ENCODE results near the gene MAPK7.

The MAPK7 gene

DNA sequence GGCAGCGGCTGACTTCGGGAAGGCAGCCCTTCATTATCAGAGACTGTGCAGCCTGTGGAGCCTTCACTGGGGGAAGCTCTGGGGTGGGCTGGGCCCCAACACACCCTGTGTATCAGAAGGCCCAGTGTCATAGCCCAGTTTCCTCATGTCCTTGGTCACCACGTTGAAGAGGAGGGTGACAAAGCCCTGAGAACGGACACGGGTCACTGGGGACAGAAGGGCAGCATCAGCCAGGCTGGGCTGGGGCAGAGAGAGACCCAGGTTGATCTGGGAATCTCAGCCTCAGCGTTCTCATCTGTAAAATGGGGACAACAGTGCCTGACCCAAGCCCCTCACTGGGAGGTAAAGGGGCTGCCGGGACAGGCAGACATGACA is 35.1 kb upstream of the MAPK7 start:
- TF ChIP-seq, protein P1, sequence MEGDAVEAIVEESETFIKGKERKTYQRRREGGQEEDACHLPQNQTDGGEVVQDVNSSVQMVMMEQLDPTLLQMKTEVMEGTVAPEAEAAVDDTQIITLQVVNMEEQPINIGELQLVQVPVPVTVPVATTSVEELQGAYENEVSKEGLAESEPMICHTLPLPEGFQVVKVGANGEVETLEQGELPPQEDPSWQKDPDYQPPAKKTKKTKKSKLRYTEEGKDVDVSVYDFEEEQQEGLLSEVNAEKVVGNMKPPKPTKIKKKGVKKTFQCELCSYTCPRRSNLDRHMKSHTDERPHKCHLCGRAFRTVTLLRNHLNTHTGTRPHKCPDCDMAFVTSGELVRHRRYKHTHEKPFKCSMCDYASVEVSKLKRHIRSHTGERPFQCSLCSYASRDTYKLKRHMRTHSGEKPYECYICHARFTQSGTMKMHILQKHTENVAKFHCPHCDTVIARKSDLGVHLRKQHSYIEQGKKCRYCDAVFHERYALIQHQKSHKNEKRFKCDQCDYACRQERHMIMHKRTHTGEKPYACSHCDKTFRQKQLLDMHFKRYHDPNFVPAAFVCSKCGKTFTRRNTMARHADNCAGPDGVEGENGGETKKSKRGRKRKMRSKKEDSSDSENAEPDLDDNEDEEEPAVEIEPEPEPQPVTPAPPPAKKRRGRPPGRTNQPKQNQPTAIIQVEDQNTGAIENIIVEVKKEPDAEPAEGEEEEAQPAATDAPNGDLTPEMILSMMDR (IDR thresholded peaks at IDR 0.05; ENCODE audit: control insufficient read depth, insufficient read depth, low read depth, low read length, missing control alignments), result no peak
- DNase-seq (ENCODE audit: low read depth), result no peak
- H3K4me3 ChIP-seq (ENCODE audit: control insufficient read depth, low read depth, low read length), result no peak overlapping the region

DNA sequence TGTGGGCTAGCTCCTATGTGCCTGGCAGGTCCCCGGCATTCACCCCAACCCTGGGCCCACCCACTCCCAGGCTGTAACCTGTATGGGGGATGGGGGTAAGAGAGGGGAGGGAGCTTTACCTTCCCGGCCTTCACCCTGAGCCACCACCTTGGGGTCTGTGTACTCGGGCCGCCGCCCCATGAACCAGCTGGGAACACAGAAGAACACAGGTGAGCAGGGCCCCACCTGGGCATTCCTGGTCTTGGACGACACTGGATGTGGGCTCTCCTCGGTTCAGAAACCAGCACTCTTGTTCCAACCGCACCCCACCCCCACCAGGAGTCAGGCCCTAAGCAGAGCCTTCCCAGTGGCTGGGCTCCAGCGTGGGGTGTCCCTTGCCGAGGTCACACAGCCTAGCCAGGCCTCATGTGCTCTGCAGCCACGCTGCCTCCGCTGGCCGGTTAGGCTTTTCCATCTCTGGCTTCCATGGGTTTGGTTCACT is 34.6 kb upstream of the MAPK7 start:
- no peak overlapping the region for H3K4me3 ChIP-seq (ENCODE audit: control insufficient read depth, low read depth, low read length)
- TF ChIP-seq, protein P1 (IDR thresholded peaks at IDR 0.05; ENCODE audit: control insufficient read depth, insufficient read depth, low read depth, low read length, missing control alignments), result no peak
- no peak for DNase-seq (ENCODE audit: low read depth)

DNA sequence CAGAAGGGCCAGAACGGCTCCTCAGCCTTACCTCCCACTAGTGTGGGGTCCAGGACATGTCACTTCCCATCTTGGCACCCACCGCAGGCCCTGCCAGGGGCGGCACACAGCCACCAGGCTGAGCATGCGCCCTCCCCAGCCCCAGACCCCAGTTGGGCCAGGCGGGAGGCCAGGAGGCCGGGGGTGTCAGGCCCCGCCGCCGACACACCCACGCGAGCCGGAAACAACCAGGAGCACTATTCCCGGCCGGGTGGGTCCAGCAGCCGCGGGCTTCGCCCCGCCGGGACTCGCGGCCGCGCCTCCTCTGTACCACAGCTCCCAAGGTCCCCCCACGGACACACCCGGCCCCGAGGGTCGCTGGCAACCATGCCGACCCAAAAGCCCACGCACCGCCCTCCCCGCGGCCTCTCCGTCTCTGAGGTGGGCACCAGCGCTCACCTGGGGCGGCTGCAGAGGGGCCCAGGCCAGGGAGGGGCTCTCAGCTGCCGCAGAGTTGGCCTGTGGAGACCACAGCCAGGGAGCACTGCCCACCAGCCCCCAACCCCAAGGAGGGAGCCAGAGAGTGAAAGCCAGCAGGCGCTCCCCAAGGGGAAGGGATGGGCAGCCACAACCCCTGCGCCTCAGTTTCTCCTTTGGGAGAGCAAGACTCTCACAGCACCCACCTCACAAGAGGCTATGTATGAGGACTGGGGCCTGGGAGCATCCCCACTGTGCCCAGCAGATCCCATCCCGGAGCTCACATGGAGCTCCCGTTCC is 33.8 kb upstream of the MAPK7 start:
- H3K4me3 ChIP-seq (ENCODE audit: control insufficient read depth, low read depth, low read length), result no peak overlapping the region
- TF ChIP-seq, protein P1 (IDR thresholded peaks at IDR 0.05; ENCODE audit: control insufficient read depth, insufficient read depth, low read depth, low read length, missing control alignments), result no peak
- no peak for DNase-seq (ENCODE audit: low read depth)

DNA sequence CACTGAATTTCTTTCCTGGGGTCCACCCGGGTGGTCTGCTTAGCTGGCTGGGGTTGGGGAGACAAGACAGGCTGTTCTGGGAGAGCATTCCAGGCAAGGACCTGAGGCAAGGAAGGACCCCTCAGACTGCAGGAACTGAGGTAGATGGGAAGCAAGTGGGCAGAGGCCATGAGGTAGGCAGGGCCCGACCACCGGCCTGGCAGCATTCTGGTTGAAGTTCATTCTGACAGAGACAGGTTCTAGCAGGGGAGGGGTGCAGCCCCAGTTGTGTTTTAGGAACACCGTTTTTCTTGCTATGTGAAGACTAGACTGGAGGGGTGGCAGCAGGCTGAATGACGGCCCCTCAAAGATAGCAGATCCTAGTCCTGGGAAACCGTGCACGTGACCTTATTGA is 33.2 kb upstream of the MAPK7 start:
- TF ChIP-seq, protein P1 (IDR thresholded peaks at IDR 0.05; ENCODE audit: control insufficient read depth, insufficient read depth, low read depth, low read length, missing control alignments), result no peak
- DNase-seq (ENCODE audit: low read depth), result no peak
- no peak overlapping the region for H3K4me3 ChIP-seq (ENCODE audit: control insufficient read depth, low read depth, low read length)

DNA sequence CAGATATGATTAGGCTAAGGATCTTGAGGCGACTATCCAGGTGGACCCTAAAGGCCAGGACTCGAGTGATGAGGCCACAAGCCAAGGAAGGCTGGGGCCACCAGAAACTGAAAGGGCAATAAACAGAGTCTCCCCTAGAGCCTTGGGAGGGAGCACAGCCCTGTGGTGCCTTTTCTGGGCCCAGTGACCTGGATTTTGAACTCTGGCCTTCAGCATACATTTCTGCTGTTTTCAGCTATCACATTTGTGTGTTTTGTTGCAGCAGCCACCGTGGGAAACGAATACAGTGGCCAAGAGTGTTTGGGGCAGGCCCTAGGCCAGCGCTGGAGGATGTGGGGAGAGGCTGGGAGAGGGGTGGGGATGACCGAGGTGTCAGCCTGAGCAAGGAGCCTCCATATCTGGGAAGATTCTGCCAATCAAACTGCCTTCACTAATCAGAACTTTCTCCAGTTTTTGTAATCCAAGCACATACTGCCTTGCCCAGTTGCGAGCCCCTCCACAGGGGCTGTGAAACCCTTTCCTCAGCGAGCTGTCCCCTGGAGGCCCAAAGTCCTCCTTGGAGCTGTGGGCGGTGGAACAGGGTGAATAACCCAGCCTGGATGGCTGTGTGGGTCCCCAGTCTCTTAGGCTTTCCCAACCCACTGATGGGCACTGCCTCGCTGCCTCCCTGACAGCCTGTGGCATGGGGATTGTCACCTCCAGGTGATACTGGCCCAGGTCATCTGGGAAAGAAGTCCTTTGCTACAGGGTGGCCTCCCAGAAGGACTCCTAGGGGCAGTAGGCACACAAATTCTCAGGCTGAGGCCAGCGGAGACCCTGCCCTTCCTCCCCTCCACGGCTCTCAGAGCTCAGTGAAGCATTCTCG is 32.6 kb upstream of the MAPK7 start:
- TF ChIP-seq, protein P1 (IDR thresholded peaks at IDR 0.05; ENCODE audit: control insufficient read depth, insufficient read depth, low read depth, low read length, missing control alignments), result no peak
- H3K4me3 ChIP-seq (ENCODE audit: control insufficient read depth, low read depth, low read length), result no peak overlapping the region
- no peak for DNase-seq (ENCODE audit: low read depth)

DNA sequence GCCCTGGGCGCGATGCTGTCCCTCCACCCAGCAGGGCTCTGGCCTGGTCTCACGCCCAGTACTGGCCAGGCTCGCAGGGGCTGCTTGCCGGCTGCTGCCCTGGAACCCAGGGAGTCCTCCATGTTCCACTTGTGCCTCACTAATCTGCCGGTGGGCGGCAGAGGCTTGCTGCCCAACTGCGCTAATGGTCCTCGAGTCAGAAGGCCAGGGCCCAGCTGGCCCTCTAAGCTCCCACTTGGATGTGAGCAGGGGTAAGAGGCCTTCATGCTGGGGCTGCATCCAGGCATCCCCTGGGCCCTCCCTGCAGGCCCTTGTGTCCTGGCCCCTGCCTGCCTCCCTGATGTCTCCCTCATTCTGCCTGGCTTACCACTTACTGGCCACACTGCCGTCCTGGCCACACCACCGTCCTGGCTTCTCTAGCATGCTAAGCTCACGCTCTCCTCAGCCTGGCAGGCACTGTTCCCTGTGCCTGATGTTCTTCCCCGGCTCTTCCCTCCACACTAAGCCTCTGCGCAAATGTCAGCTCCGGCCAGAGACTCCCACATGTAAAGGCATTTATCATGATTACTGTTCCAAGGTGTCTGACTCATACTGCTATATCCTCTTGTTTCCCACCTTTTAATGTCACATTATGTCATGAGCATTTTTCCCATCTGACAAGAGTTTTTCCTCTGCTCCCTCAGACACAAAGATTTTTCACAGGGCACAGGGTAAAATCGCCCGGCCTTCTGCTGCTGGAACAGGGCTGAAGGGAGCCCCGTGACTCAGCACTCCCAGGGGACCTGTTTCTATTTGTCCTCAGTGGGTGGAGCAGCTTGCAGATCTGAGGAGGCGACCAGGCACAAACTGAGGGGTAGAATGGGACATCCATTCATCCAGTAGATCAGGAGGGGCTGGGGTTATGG is 31.7 kb upstream of the MAPK7 start:
- no peak overlapping the region for H3K4me3 ChIP-seq (ENCODE audit: control insufficient read depth, low read depth, low read length)
- TF ChIP-seq, protein P1 (IDR thresholded peaks at IDR 0.05; ENCODE audit: control insufficient read depth, insufficient read depth, low read depth, low read length, missing control alignments), result no peak
- DNase-seq (ENCODE audit: low read depth), result peak; percentile 59

Measured in AG09309 (cell line).